ENCODE results near the gene TCL1A.
"Not testable (repeated sequence)": the region's sequence is repeated elsewhere in the genome, so short reads cannot be mapped to it uniquely, and the experiment has no call there.

The TCL1A gene

DNA sequence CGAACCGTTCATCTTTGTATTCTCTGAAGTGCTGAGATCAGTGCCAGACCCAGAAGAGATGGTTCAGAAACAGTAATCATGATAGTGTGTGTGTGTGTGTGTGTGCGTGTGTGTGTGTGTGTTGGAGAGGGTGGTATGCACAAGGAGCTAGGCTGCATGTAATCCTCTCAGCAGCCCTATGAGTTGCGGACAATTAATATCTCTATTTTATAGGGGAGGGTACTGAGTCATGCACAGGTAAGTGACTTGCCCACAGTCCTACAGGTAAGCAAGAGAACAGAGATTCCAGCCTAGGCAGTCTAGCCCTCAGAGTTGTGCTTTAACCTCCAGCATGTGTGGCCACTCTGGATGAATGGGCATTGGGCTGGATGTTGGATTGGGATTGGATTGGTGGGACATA is 27.9 kb upstream of the TCL1A start:
- TF ChIP-seq L3MBTL2 (conservative IDR thresholded peaks at IDR 0.05) (no peak), LEF1 (IDR thresholded peaks at IDR 0.05; ENCODE audit: borderline replicate concordance) (no peak), SP1 (IDR thresholded peaks at IDR 0.05) (no peak), HDGF (IDR thresholded peaks at IDR 0.05; ENCODE audit: borderline replicate concordance) (no peak), SUZ12 (IDR thresholded peaks at IDR 0.05) (no peak), ZNF384 (IDR thresholded peaks at IDR 0.05) (no peak), FOXM1 (IDR thresholded peaks at IDR 0.05; ENCODE audit: borderline replicate concordance) (no peak), FOXK2 (IDR thresholded peaks at IDR 0.05) (no peak), BHLHE40 (IDR thresholded peaks at IDR 0.05; ENCODE audit: borderline replicate concordance) (no peak), NFRKB (IDR thresholded peaks at IDR 0.05) (no peak)
- TF ChIP-seq, protein P1, sequence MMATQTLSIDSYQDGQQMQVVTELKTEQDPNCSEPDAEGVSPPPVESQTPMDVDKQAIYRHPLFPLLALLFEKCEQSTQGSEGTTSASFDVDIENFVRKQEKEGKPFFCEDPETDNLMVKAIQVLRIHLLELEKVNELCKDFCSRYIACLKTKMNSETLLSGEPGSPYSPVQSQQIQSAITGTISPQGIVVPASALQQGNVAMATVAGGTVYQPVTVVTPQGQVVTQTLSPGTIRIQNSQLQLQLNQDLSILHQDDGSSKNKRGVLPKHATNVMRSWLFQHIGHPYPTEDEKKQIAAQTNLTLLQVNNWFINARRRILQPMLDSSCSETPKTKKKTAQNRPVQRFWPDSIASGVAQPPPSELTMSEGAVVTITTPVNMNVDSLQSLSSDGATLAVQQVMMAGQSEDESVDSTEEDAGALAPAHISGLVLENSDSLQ (IDR thresholded peaks at IDR 0.05): no peak
- POLR2A ChIA-PET: no interaction called here
- no peak for DNase-seq (ENCODE audit: extremely low spot score)
- CTCF ChIA-PET: no interaction called here

DNA sequence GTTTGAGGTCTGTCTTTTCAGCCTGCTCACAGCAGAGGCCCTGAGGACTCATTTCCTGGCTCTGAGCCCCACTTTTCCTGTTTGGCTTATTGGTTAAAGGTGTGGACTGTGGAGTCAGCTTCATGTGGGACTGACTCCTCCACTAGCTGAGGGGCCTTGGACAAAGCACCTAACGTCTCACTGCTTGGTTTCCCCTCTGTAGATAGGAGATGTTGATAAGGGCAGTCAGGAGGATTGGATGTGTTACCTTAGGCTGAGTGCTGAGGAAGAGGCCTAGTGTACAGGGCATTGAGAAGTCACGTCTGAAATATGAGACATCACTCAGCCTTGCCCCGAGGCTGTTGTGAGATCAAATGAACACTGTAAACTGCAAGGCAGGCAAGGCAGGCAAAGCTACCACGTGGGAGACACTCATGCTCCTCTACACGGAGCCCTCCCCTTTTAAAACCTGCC is 27.1 kb upstream of the TCL1A start:
- TF ChIP-seq L3MBTL2 (conservative IDR thresholded peaks at IDR 0.05): no peak
- TF ChIP-seq HDGF (IDR thresholded peaks at IDR 0.05; ENCODE audit: borderline replicate concordance): no peak
- ChIA-PET POLR2A (no interaction called here), CTCF (no interaction called here)
- peak; percentile 51 for DNase-seq (ENCODE audit: extremely low spot score)

DNA sequence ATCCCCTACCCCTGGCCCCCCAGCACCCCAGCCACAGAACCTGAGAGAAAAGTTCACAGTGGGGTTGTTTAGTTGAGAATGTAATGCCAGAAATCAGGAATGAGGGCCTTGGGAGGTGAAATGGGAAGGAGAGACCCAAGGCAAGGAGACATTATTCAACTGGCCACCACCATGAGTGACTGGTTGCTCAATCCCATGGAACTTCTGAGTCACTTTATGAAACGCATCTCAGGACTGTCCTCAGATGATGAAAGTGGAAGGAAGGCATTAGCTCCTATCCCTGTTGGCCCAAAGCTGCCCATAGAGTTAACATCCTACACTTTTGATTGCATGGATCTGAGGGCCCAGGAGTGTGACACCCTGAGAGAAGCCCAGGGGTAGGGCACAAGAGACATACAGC is 25.4 kb upstream of the TCL1A start:
- no peak for DNase-seq (ENCODE audit: extremely low spot score)
- POLR2A ChIA-PET: no interaction called here
- CTCF ChIA-PET: interaction anchor here (0.9 kb wide), 1 partner anchor 34 kb away, joined by 3 read pairs; no protein-coding TSS in a partner anchor
- TF ChIP-seq SP1 (IDR thresholded peaks at IDR 0.05): no peak
- TF ChIP-seq CTBP1 (IDR thresholded peaks at IDR 0.05; ENCODE audit: borderline replicate concordance): no peak
- TF ChIP-seq ELF4 (IDR thresholded peaks at IDR 0.05): no peak
- no peak for TF ChIP-seq FOXK2 (IDR thresholded peaks at IDR 0.05)
- TF ChIP-seq TARDBP (IDR thresholded peaks at IDR 0.05): no peak
- TF ChIP-seq FOXM1 (IDR thresholded peaks at IDR 0.05; ENCODE audit: borderline replicate concordance): no peak
- no peak for TF ChIP-seq ARNT (IDR thresholded peaks at IDR 0.05)
- no peak for TF ChIP-seq LEF1 (IDR thresholded peaks at IDR 0.05; ENCODE audit: borderline replicate concordance)
- TF ChIP-seq BHLHE40 (IDR thresholded peaks at IDR 0.05; ENCODE audit: borderline replicate concordance): no peak
- TF ChIP-seq SUZ12 (IDR thresholded peaks at IDR 0.05): no peak
- TF ChIP-seq NFRKB (IDR thresholded peaks at IDR 0.05): no peak
- no peak for TF ChIP-seq ZNF384 (IDR thresholded peaks at IDR 0.05)
- no peak for TF ChIP-seq FOXA1 (IDR thresholded peaks at IDR 0.05)
- TF ChIP-seq L3MBTL2 (conservative IDR thresholded peaks at IDR 0.05): no peak
- TF ChIP-seq HDGF (IDR thresholded peaks at IDR 0.05; ENCODE audit: borderline replicate concordance): no peak
- TF ChIP-seq, protein P1 (IDR thresholded peaks at IDR 0.05): no peak

DNA sequence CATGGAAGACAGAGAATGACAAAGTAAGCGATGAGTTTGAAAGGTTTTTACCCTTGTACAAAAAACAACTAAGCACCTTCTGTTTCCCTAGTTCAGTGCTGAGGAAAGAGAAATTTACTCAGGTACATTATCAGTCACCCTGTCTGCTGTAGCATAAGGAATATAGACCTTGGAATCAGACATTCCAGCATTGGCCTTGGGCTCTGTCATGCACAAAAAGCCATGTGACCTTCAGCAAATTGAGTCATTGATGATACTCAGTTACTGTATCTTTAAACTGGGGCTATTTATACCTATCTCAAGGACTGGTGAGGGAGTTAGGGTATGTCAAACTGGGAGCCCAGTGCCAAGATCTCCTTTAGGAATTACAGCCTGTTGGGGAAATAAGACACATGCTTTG is 19.3 kb upstream of the TCL1A start:
- CTCF ChIA-PET: no interaction called here
- POLR2A ChIA-PET: no interaction called here
- TF ChIP-seq SP1 (IDR thresholded peaks at IDR 0.05) (no peak), FOXK2 (IDR thresholded peaks at IDR 0.05) (no peak), NFRKB (IDR thresholded peaks at IDR 0.05) (no peak), LEF1 (IDR thresholded peaks at IDR 0.05; ENCODE audit: borderline replicate concordance) (no peak), FOXA1 (IDR thresholded peaks at IDR 0.05) (no peak), ZNF384 (IDR thresholded peaks at IDR 0.05) (no peak), SUZ12 (IDR thresholded peaks at IDR 0.05) (no peak), ARNT (IDR thresholded peaks at IDR 0.05) (no peak), BHLHE40 (IDR thresholded peaks at IDR 0.05; ENCODE audit: borderline replicate concordance) (no peak), ELF4 (IDR thresholded peaks at IDR 0.05) (no peak)

DNA sequence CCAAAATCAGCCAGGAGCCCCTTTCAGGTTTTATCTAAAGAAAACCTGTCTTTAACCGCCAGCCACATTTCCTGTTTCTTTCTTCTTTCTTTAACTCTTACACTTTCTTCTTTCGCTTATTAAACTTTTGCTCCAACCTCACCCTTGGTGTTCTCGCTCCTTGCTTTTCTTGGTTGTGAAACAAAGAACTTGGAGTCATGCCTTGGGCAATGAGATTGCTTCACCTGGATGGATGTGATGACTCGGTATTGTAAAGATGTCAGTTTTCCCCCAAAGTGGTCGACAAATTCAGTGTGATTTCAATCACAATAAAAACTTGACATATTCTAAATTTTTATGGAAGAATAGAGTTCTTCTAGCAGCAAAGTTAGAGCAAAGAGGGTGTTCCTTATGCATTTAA is 16.2 kb upstream of the TCL1A start:
- ChIA-PET POLR2A (no interaction called here), CTCF (no interaction called here)
- TF ChIP-seq L3MBTL2 (conservative IDR thresholded peaks at IDR 0.05) (no peak), NFRKB (IDR thresholded peaks at IDR 0.05) (no peak), ARNT (IDR thresholded peaks at IDR 0.05) (no peak), HDGF (IDR thresholded peaks at IDR 0.05; ENCODE audit: borderline replicate concordance) (no peak), BHLHE40 (IDR thresholded peaks at IDR 0.05; ENCODE audit: borderline replicate concordance) (no peak), TARDBP (IDR thresholded peaks at IDR 0.05) (no peak), ELF4 (IDR thresholded peaks at IDR 0.05) (no peak), CTBP1 (IDR thresholded peaks at IDR 0.05; ENCODE audit: borderline replicate concordance) (no peak), SP1 (IDR thresholded peaks at IDR 0.05) (no peak), FOXM1 (IDR thresholded peaks at IDR 0.05; ENCODE audit: borderline replicate concordance) (no peak), FOXK2 (IDR thresholded peaks at IDR 0.05) (no peak), LEF1 (IDR thresholded peaks at IDR 0.05; ENCODE audit: borderline replicate concordance) (no peak)

More for the DNA sequence above, 19.3 kb upstream of the TCL1A start:
- no peak for DNase-seq (ENCODE audit: extremely low spot score)

DNA sequence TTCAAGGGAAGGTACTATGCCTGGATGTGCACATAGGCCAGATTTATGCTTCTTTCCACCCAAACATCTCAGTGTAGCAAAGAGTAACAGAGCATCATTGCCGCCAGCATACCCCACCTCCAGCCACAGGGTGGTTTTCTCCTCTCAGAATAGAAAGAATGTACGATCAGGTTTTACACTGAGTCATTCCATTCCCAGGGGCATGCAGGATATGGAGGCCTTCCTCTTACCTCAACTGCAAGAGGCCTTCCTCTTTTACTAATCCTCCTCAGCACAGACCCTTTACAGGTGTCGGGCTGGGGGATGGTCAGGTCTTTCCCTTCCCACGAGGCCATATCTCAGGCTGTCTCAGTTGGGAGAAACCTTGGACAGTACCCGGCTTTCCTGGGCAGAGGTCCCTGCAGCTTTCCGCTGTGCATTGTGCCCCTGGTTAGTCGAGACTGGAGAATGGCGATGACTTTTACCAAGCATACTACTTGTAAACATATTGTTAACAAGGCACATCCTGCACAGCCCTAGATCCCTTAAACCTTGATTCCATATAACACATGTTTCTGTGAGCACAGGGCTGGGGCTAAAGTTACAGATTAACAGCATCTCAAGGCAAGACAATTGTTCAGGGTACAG is 15.6 kb upstream of the TCL1A start:
- DNase-seq (ENCODE audit: extremely low spot score); CTCF ChIA-PET; POLR2A ChIA-PET: not testable (repeated sequence)

More for the DNA sequence above, 16.2 kb upstream of the TCL1A start:
- no peak for DNase-seq (ENCODE audit: extremely low spot score)

DNA sequence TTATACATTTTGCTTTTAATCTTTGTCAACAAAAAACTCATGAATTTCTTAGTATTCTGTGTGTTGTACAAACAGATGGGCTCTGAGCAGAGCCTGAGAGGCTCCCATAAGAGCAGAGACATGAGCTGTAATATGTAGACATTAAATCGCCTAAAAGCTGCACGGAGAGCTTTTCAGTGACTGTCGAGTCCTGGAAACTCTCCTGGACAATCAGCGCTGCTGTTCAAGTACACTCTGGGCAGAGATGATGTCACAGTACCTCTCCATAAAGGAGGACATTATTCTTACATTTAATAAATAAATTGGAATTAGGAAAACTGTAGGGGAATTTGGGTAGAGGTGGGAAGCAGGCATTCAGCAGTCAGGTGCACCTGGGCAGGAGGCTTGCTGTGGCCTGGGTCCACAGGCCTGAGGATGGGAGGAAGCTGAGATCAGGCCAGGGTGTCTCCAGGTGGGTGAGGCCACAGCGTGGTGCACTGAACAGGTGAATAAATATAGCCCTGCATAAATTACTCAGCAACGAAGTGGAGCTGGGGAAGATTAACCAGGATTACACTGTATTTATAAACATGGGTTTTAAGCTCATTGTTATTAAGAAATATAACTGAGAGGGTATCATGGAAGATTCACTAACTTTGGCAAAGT is 13.3 kb upstream of the TCL1A start:
- no peak for DNase-seq (ENCODE audit: extremely low spot score)
- TF ChIP-seq ARNT (IDR thresholded peaks at IDR 0.05): no peak
- TF ChIP-seq, protein P1 (IDR thresholded peaks at IDR 0.05): no peak
- TF ChIP-seq FOXM1 (IDR thresholded peaks at IDR 0.05; ENCODE audit: borderline replicate concordance): no peak
- no peak for TF ChIP-seq NFRKB (IDR thresholded peaks at IDR 0.05)
- TF ChIP-seq ZNF384 (IDR thresholded peaks at IDR 0.05): no peak
- TF ChIP-seq ELF4 (IDR thresholded peaks at IDR 0.05): no peak
- no peak for TF ChIP-seq L3MBTL2 (conservative IDR thresholded peaks at IDR 0.05)
- no peak for TF ChIP-seq BHLHE40 (IDR thresholded peaks at IDR 0.05; ENCODE audit: borderline replicate concordance)
- TF ChIP-seq FOXA1 (IDR thresholded peaks at IDR 0.05): no peak
- TF ChIP-seq SUZ12 (IDR thresholded peaks at IDR 0.05): no peak
- no peak for TF ChIP-seq LEF1 (IDR thresholded peaks at IDR 0.05; ENCODE audit: borderline replicate concordance)
- TF ChIP-seq SP1 (IDR thresholded peaks at IDR 0.05): no peak
- TF ChIP-seq FOXK2 (IDR thresholded peaks at IDR 0.05): no peak
- no peak for TF ChIP-seq TARDBP (IDR thresholded peaks at IDR 0.05)
- TF ChIP-seq HDGF (IDR thresholded peaks at IDR 0.05; ENCODE audit: borderline replicate concordance): no peak
- ChIA-PET POLR2A (no interaction called here), CTCF (no interaction called here)

All from HEK293T (cell line).